Stimulated activated CD8-positive, alpha-beta memory T cell treated with anti-CD3 and anti-CD28 coated beads, Interleukin-4, amount 100 ng/mL, for 4 hours (primary cell): Measurements from ENCODE around the gene UTF1.
A peak's percentile ranks its signal among the peaks of the same experiment; 100 is the strongest.

Experiments
- DNase-seq, 2 donors: peaks; one replicate each; pipeline ENCODE4 v3.0.0-alpha.2; 2020; ENCODE audit warnings: low read depth in 2 of 2, low spot score in 1 of 2

UTF1 gene

DNA sequence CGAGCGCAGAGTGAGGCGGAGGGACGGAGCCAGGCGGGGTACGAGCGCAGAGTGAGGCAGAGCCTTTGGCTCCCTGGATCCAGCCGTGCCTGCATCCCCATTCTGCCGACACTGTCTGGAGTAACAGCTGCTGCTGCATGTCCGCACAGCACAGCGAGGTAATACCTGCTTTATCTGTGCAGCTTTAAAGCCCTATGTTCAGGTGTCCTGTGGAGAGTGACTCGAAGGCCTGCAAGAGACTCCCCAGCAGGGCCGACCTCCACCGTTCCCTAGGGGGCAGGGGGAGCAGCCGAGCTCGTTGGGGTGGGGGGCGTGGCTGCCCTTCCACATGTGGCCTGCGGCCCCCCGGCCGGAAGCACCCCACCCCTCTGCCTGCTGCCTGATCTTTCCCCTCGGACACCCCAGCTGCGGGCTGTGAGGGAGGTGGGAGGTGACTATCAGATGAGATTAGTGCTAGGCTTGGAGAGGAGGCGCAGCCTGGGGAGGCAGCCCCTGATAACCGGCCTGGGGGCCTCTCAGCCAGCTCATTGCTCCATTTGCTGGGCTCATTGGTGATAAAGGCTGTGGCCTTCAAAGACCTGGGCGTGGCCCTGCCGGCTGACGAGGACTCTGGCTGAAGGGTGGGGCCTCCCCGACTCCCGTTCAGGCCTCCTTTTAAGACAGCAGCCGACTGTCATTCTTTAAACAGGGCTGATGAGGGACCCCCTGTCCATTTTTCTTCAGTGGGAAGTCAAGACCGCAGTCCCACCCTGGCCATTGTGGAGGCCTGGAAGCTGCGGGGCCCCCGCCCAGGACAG lies 15.6 kb downstream of the UTF1 start:
- no peak for DNase-seq

DNA sequence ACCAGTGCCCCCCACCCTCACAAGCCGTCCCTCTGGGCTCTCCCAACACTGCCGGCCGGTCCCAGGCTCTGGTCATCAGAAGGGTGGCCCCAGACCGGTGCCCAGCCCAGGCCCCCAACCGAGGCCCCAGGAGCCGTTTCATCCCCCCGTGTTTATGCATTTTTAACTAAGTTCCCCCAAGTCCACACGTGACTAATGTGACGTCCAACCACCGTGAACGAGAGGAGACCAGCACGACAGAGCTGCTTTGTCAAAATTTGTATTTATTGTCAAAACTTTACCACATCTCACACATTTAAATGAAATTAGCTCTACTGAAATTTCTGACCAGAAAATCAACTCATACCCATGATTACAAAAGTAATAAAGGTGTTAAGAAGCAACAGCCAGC lies 16.2 kb downstream of the UTF1 start:
- DNase-seq, result no peak

GRCh38 chr10:133247681-133248333 lies 17.8 kb downstream of the UTF1 start:
- DNase-seq, result no peak

- no peak for DNase-seq
Measured at GRCh38 chr10:133248334-133248715, 18.3 kb downstream of the UTF1 start.

DNA sequence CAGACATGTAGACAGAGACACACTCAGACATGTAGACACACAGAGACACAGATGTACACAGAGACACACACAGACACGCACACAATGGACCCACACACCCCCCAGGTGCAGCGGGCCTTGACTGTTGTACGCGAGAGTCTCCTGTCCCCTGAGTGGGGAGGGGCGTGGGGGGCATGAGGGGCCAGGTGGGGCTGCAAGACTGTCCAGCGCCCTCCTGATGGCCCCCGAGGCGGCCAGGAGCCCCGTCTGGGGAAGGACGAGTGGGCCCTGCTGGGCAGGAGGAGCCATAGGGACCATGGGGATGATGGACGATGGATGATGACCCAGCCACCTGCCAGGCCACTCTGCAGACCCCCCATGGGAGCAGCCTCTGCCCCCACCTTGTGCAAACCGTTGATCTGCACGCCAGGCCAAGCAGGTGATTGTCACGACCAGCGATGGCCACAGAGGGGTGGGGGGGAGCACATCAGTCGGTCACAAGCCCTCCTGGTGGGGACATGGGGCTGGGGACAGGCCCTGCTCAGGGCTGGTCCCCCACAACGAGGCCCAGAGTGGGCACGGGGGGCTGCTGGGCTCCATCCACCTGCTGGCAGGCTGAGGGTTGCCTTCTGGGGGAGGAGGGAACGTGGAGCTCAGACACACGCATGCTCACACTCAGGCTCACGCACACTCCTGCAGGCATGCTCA lies 19.2 kb downstream of the UTF1 start:
- DNase-seq, result no peak

DNA sequence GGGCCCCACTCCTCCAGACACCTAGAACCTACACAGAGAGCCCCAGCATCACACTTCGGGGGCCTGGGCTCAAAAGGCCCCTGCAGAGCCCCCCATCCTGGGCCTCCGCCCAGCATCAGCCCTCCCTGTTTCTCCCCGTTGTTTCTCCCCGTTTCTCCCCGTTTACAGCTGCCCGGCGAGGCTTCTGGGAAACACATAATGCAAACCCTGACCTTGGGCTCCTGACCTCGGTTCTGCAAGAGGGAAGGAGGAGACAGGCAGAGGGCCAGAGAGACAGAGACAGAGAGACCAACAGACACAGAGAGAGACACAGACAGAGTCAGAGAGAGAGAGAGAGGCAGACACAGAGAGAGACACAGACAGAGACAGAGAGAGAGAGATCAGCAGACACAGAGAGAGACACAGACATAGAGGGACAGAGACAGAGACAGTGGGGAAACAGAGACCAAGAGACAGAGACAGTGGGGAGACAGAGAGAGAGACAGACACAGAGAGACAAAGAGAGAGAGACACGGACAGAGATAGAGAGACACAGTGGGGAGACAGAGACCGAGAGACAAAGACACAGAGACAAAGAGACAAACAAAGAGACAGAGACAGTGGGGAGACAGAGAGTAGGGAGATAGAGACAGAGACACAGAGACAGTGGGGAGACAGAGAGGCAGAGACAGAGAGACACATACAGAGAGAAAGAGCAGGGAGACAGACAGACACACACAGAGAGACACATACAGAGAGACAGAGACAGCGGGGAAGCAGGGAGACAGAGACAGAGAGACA lies 20.1 kb downstream of the UTF1 start:
- no peak for DNase-seq

- DNase-seq, result no peak
Measured at GRCh38 chr10:133251388-133252222, 21.6 kb downstream of the UTF1 start.

- no peak for DNase-seq
Measured at GRCh38 chr10:133252223-133252552, 22.2 kb downstream of the UTF1 start.

- DNase-seq, result no peak
Measured at GRCh38 chr10:133253361-133253955, 23.4 kb downstream of the UTF1 start.

- DNase-seq, result no peak
Measured at GRCh38 chr10:133254421-133255120, 24.6 kb downstream of the UTF1 start.

DNA sequence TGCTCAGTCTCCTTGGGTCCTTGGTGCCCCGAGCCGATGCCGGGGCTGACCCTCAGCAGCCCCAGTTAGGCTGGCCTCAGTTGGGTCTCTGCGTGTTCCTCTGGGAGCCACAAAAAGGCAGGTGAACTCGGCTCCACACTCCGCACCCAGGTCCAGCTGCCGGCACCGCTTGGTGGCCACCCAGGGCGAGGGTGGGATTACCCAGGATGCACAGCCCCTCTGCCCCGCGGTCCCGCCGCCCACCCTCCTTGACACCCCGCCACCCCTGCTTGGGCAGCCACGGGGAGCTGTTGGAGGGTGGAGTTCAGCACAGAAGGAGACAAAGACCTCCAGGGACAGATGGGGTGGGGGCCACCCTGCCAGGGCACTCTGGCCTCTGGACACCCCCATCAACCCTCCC lies 25.3 kb downstream of the UTF1 start:
- no peak for DNase-seq

DNA sequence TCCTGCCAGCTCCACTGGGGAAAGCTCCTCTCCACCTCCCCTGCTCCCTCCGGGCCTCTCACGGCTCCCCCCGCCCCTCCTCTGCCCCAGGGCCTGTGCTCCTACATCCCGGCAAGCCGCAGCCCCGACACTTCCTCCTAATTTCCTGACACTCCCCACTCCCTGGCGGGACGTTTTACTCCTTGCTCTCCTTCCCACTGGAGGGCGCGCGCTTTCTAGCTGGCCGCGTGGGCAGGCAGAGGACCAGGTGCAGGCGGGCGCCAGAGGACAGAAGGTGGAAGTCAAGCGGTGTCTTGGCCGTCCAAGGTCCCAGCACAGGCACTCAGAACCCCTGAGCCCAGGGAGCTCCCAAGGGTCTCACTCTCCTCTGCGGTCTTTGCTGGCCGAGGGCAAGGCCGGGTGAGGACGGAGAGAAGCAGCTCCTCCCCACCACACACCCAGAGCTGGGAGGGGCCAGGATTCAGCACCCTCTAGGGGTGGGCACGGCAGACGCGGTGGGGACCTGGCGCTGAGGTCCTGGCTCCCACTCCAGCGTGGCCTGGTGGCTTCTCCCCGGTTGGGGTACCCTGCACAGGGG lies 27.6 kb downstream of the UTF1 start:
- DNase-seq, result no peak

GRCh38 chr10:133258066-133258817 lies 28.2 kb downstream of the UTF1 start:
- no peak for DNase-seq

GRCh38 chr10:133258818-133259601 lies 29.0 kb downstream of the UTF1 start:
- DNase-seq, result peak; percentile 68 to 77

GRCh38 chr10:133259602-133259989 lies 29.6 kb downstream of the UTF1 start:
- no peak for DNase-seq

- peak in 1 of 2 donors; percentile 61 for DNase-seq
Measured at GRCh38 chr10:133260895-133261725, 31.1 kb downstream of the UTF1 start.
